Hepatic stellate cell (primary cell): Measurements from ENCODE around the gene LIN7C.
A peak's percentile ranks its signal among the peaks of the same experiment; 100 is the strongest.
"Not testable (repeated sequence)": the region's sequence is repeated elsewhere in the genome, so short reads cannot be mapped to it uniquely, and the experiment has no call there.

ENCODE experiments used
- DNase-seq: peaks from one replicate; pipeline ENCODE4 v3.0.0; 2011; ENCODE audit warnings: low spot score

The LIN7C gene

GRCh38 chr11:27506200-27507182 is at the start of gene LIN7C:
TSS of gene LIN7C (minus strand) at chr11:27506769. CDS start at chr11:27506752, 17 bp downstream.
- peak; percentile 91 for DNase-seq

- DNase-seq: no peak
Observed at GRCh38 chr11:27555264-27555663, 48.7 kb upstream of the LIN7C start.

GRCh38 chr11:27553186-27553585 is 46.6 kb upstream of the LIN7C start:
- DNase-seq: no peak

- no peak for DNase-seq
Observed at GRCh38 chr11:27552341-27552740, 45.8 kb upstream of the LIN7C start.

- no peak for DNase-seq
Observed at GRCh38 chr11:27551127-27551526, 44.6 kb upstream of the LIN7C start.

- DNase-seq: no peak
Observed at GRCh38 chr11:27545946-27546345, 39.4 kb upstream of the LIN7C start.

- DNase-seq: no peak
Observed at GRCh38 chr11:27545035-27545434, 38.5 kb upstream of the LIN7C start.

GRCh38 chr11:27541790-27542189 is 35.2 kb upstream of the LIN7C start:
- DNase-seq: no peak

GRCh38 chr11:27540051-27540450 is 33.5 kb upstream of the LIN7C start:
- DNase-seq: no peak

- DNase-seq: no peak
Observed at GRCh38 chr11:27535103-27535502, 28.5 kb upstream of the LIN7C start.

GRCh38 chr11:27532652-27533325 is 26.2 kb upstream of the LIN7C start:
- no peak for DNase-seq

- no peak for DNase-seq
Observed at GRCh38 chr11:27528712-27529111, 22.1 kb upstream of the LIN7C start.

- no peak for DNase-seq
Observed at GRCh38 chr11:27526535-27526934, 20.0 kb upstream of the LIN7C start.

- no peak for DNase-seq
Observed at GRCh38 chr11:27525824-27526516, 19.4 kb upstream of the LIN7C start.

GRCh38 chr11:27524155-27524554 is 17.6 kb upstream of the LIN7C start:
- no peak for DNase-seq

- DNase-seq: no peak
Observed at GRCh38 chr11:27520226-27520625, 13.7 kb upstream of the LIN7C start.

GRCh38 chr11:27518518-27518917 is 11.9 kb upstream of the LIN7C start:
- DNase-seq: no peak

- not testable (repeated sequence) for DNase-seq
Observed at GRCh38 chr11:27517490-27517889, 10.9 kb upstream of the LIN7C start.

GRCh38 chr11:27514558-27514957 is 8.0 kb upstream of the LIN7C start:
- no peak for DNase-seq

GRCh38 chr11:27514076-27514475 is 7.5 kb upstream of the LIN7C start:
- no peak for DNase-seq

- DNase-seq: no peak
Observed at GRCh38 chr11:27513389-27513788, 6.8 kb upstream of the LIN7C start.

- DNase-seq: no peak
Observed at GRCh38 chr11:27512238-27512637, 5.7 kb upstream of the LIN7C start.

- DNase-seq: no peak
Observed at GRCh38 chr11:27509908-27510307, 3.3 kb upstream of the LIN7C start.
